ENCODE results near the gene NFATC1. TPM values are rescaled to one million over a fixed set of nuclear protein-coding genes. Genes with fewer than 3 reads are reported as not detected.

NFATC1 gene
- polyA plus RNA-seq (2011; rRNA removed) (0.52 and 1.2 TPM in 2 replicates), polyA plus RNA-seq (2017; fragmentation: RNase III; extraction: RNeasy Plus Mini Kit Qiagen cat#74134 plus additional on column Dnase treatment) (1.7 to 2.3 TPM (median 2.0 TPM) in 3 replicates), polyA minus RNA-seq (2011; rRNA and poly(A)+ RNA removed) (0.95 and 1.6 TPM in 2 replicates)
- polyA plus RNA-seq (2012; cell fraction: cytosol; rRNA removed): 1.4 and 2.3 TPM in 2 replicates
- 3.2 and 4.6 TPM in 2 replicates for polyA plus RNA-seq (2012; cell fraction: nucleus; rRNA removed)

- Histone ChIP-seq H3K9me3 (no peaks in the 10 kb centered on the region), H3K4me1 (no peaks in the 10 kb centered on the region), H3K4me2 (peak within 1 kb of the TSS; percentile 97), H3K4me3 (peak within 1 kb of the TSS; percentile 52), H3K27ac (peak within 1 kb of the TSS; percentile 64 to 95)
- ATAC-seq (peak; percentile 25 to 47), FAIRE-seq (no peak), DNase-seq (ENCODE audit: low read depth in 1 of 2, low spot score in 1 of 2) (peak; percentile 31 to 61)
- TF ChIP-seq MAZ (IDR thresholded peaks at IDR 0.05; ENCODE audit: borderline replicate concordance, low read depth, low read length): no peak
- no peak for TF ChIP-seq JUN (IDR thresholded peaks at IDR 0.05)
- TF ChIP-seq PHF8 (IDR thresholded peaks at IDR 0.05; ENCODE audit: borderline replicate concordance, low read depth): 0 out of 2 replicates have a peak, but pooled peaks have one; percentile 30
- TF ChIP-seq BHLHE40 (IDR thresholded peaks at IDR 0.05; ENCODE audit: low read depth, low read length): no peak
- TF ChIP-seq EHF (CRISPR knock-in tag; IDR thresholded peaks at IDR 0.05): no peak
- no peak for TF ChIP-seq RARB (CRISPR knock-in tag; IDR thresholded peaks at IDR 0.05)
- no peak for TF ChIP-seq SREBF2 (IDR thresholded peaks at IDR 0.05)
- peak; percentile 6; the same call in 1 of the 2 replicates for TF ChIP-seq POLR2A (IDR thresholded peaks at IDR 0.05; ENCODE audit: low read length)
- WGBS (ENCODE audit: missing lambda C conversion rate): no CpG with 5 or more reads among the region's 91 CpGs
- POLR2A ChIA-PET: interaction anchor here (0.5 kb wide), 1 partner anchor 250 kb away, joined by 3 read pairs; no protein-coding TSS in a partner anchor
- CTCF ChIA-PET: interaction anchor here (0.7 to 2.1 kb wide), 8 partner anchors 15 to 149 kb away, joined by 3 to 11 read pairs (median 4); no protein-coding TSS in a partner anchor
Observed at GRCh38 chr18:79395761-79396404, at the start of gene NFATC1. NFATC1 (plus strand) TSS chr18:79395930; CDS start chr18:79396225, 295 bp downstream.

GRCh38 chr18:79345981-79346380 is 49.7 kb upstream of the NFATC1 start:
- DNase-seq (ENCODE audit: low read depth in 1 of 2, low spot score in 1 of 2) (no peak), FAIRE-seq (no peak), ATAC-seq (no peak)
- over 99% methylated on average over 13 of the region's 26 CpGs for WGBS (ENCODE audit: missing lambda C conversion rate)
- CTCF ChIA-PET: no interaction called here
- no peaks in the 10 kb centered on the region for H3K9me3 ChIP-seq
- H3K4me3 ChIP-seq: no peak overlapping the region
- no peak overlapping the region for H3K27ac ChIP-seq
- H3K4me2 ChIP-seq: no peak overlapping the region
- POLR2A ChIA-PET: no interaction called here
- TF ChIP-seq FOSL2 (IDR thresholded peaks at IDR 0.05): no peak
- TF ChIP-seq FOSL2 (CRISPR knock-in tag; IDR thresholded peaks at IDR 0.05): no peak
- no peak for TF ChIP-seq MYC (IDR thresholded peaks at IDR 0.05; ENCODE audit: borderline replicate concordance, low read length)
- no peak for TF ChIP-seq HDAC2 (IDR thresholded peaks at IDR 0.05)
- TF ChIP-seq CHD2 (IDR thresholded peaks at IDR 0.05; ENCODE audit: low read length, partially characterized antibody): no peak
- TF ChIP-seq CEBPB (IDR thresholded peaks at IDR 0.05): no peak
- TF ChIP-seq HES2 (IDR thresholded peaks at IDR 0.05): no peak
- H3K4me1 ChIP-seq: peaks cover 15% of the 10 kb centered on the region; the same call in 2 of the 3 replicates

- WGBS (ENCODE audit: missing lambda C conversion rate): 68% methylated on average over 5 of the region's 5 CpGs
- CTCF ChIA-PET: no interaction called here
- H3K27ac ChIP-seq: no peak overlapping the region
- H3K9me3 ChIP-seq: no peaks in the 10 kb centered on the region
- no peak for TF ChIP-seq CHD4 (IDR thresholded peaks at IDR 0.05; ENCODE audit: borderline replicate concordance)
- no peak for TF ChIP-seq ATOH8 (CRISPR knock-in tag; IDR thresholded peaks at IDR 0.05; ENCODE audit: low read depth)
- no peak for TF ChIP-seq MAX (IDR thresholded peaks at IDR 0.05)
- no peak for TF ChIP-seq HDAC2 (IDR thresholded peaks at IDR 0.05)
- TF ChIP-seq MAFK (IDR thresholded peaks at IDR 0.05; ENCODE audit: partially characterized antibody): no peak
- POLR2A ChIA-PET: interaction anchor here (0.7 kb wide), 1 partner anchor 12 kb away, joined by 5 read pairs; no protein-coding TSS in a partner anchor
- DNase-seq (ENCODE audit: low read depth in 1 of 2, low spot score in 1 of 2) (no peak), ATAC-seq (no peak), FAIRE-seq (no peak)
- H3K4me3 ChIP-seq: no peak overlapping the region
- H3K4me2 ChIP-seq: no peak overlapping the region
- peaks cover 11% of the 10 kb centered on the region; the same call in 2 of the 3 replicates for H3K4me1 ChIP-seq
Observed at GRCh38 chr18:79348066-79348465, 47.7 kb upstream of the NFATC1 start.

- H3K4me1 ChIP-seq: no peaks in the 10 kb centered on the region
- 75% methylated on average over 6 of the region's 6 CpGs for WGBS (ENCODE audit: missing lambda C conversion rate)
- ATAC-seq (no peak), DNase-seq (ENCODE audit: low read depth in 1 of 2, low spot score in 1 of 2) (no peak), FAIRE-seq (no peak)
- H3K4me2 ChIP-seq: no peak overlapping the region
- no peak overlapping the region for H3K27ac ChIP-seq
- CTCF ChIA-PET: interaction anchor here (0.8 kb wide), 1 partner anchor 26 kb away, joined by 3 read pairs; no protein-coding TSS in a partner anchor
- H3K4me3 ChIP-seq: no peak overlapping the region
- H3K9me3 ChIP-seq: no peaks in the 10 kb centered on the region
- POLR2A ChIA-PET: no interaction called here
- TF ChIP-seq TP53 (CRISPR knock-in tag; IDR thresholded peaks at IDR 0.05): no peak
- no peak for TF ChIP-seq NR3C1 (IDR thresholded peaks at IDR 0.05)
- no peak for TF ChIP-seq REST (IDR thresholded peaks at IDR 0.05)
- TF ChIP-seq RAD21 (conservative IDR thresholded peaks at IDR 0.05 in 1 of 2, IDR thresholded peaks at IDR 0.05 in 1 of 2): no peak
- TF ChIP-seq CBX8 (IDR thresholded peaks at IDR 0.05): no peak
- TF ChIP-seq JUNB (IDR thresholded peaks at IDR 0.05): no peak
- TF ChIP-seq PBX3 (IDR thresholded peaks at IDR 0.05): no peak
- no peak for TF ChIP-seq SREBF2 (IDR thresholded peaks at IDR 0.05)
Observed at GRCh38 chr18:79352432-79352831, 43.3 kb upstream of the NFATC1 start.
